ENCODE data around the gene LMBR1L.

GRCh38 chr12:49091056-49091835 is 19.4 kb downstream of the LMBR1L start:
- TF ChIP-seq POLR2A (IDR thresholded peaks at IDR 0.05; ENCODE audit: low read depth, low read length): no peak
- TF ChIP-seq POLR2AphosphoS5 (IDR thresholded peaks at IDR 0.05; ENCODE audit: low read depth, low read length): no peak

All from GM12891 (cell line).